A673 (cell line): Measurements from ENCODE around the gene NPR2. TPM values are rescaled to one million over a fixed set of nuclear protein-coding genes. Genes with fewer than 3 reads are reported as not detected.

Experiments
- BruUV-seq: library from RNA; stranded (reverse); fragments of 400-500 nt; replicated peaks from 2 replicates; lab custom pipeline; 2021; lab: Mats Ljungman, UMichigan
- CTCF ChIA-PET: fragments of 300-600 bp; sonication (Branson Sonifier 250); formaldehyde crosslinking; loops from one replicate; lab custom pipeline; 2022; ENCODE audit warnings: antibody characterized with exemption; lab: Charles Lee
- POLR2A ChIA-PET: fragments of 300-600 bp; sonication (Branson Sonifier 250); formaldehyde crosslinking; loops from one replicate; lab custom pipeline; 2022; ENCODE audit warnings: antibody characterized with exemption; ENCODE audit not compliant: low non-redundant PET; lab: Charles Lee
- DNase-seq: peaks from one replicate; pipeline ENCODE4 v3.0.0-alpha.2; 2015; ENCODE audit warnings: low spot score
- H3K27ac ChIP-seq: fragments of 200-600 bp; sonication (generic); 2 replicates; pipeline ENCODE4 v1.5.1; 2016; ENCODE audit warnings: mixed run types, low read depth, mild to moderate bottlenecking, mixed read lengths, antibody characterized with exemption, low read length; ENCODE audit not compliant: poor library complexity, severe bottlenecking
- H3K27me3 ChIP-seq: fragments of 200-600 bp; sonication (generic); replicated peaks from 2 replicates; pipeline ENCODE4 v1.6.1; 2017; ENCODE audit warnings: mixed run types, low read depth, mild to moderate bottlenecking, mixed read lengths, antibody characterized with exemption, low read length; ENCODE audit not compliant: insufficient read depth, poor library complexity
- H3K36me3 ChIP-seq: fragments of 200-600 bp; sonication (generic); 2 replicates; pipeline ENCODE4 v1.6.1; 2016; ENCODE audit warnings: mixed run types, mild to moderate bottlenecking, mixed read lengths, antibody characterized with exemption, low read length; ENCODE audit not compliant: insufficient read depth, poor library complexity, severe bottlenecking
- H3K4me1 ChIP-seq: fragments of 200-600 bp; sonication (generic); 2 replicates; pipeline ENCODE4 v1.6.1; 2017; ENCODE audit warnings: mixed run types, mild to moderate bottlenecking, mixed read lengths, antibody characterized with exemption, low read length; ENCODE audit not compliant: insufficient read depth, poor library complexity, severe bottlenecking
- H3K4me3 ChIP-seq: fragments of 200-600 bp; sonication (generic); 2 replicates; pipeline ENCODE4 v1.5.1; 2016; ENCODE audit warnings: low read depth, mixed run types, mild to moderate bottlenecking, mixed read lengths, low read length; ENCODE audit not compliant: poor library complexity, severe bottlenecking
- H3K9me3 ChIP-seq: fragments of 200-600 bp; sonication (generic); 2 replicates; pipeline ENCODE4 v1.6.1; 2016; ENCODE audit warnings: mixed run types, low read depth, mild to moderate bottlenecking, mixed read lengths, antibody characterized with exemption, low read length; ENCODE audit not compliant: poor library complexity, severe bottlenecking
- CTCF ChIP-seq: fragments of 300-800, 200-600 bp; sonication (generic); conservative IDR thresholded peaks from 2 replicates; pipeline ENCODE4 v1.5.1; 2017; ENCODE audit warnings: low read depth, mild to moderate bottlenecking, antibody characterized with exemption, low read length, moderate library complexity, mixed read lengths
- EZH2 ChIP-seq: fragments of 200-600 bp; sonication (generic); IDR thresholded peaks from 2 replicates; pipeline ENCODE4 v1.6.1; 2017; ENCODE audit warnings: borderline replicate concordance, low read depth, mild to moderate bottlenecking, mixed read lengths, antibody characterized with exemption, low read length; ENCODE audit not compliant: poor library complexity, severe bottlenecking
- intact Hi-C: fragments of 100-400 bp; cut with micrococcal nuclease; formaldehyde crosslinking; loops from one replicate; pipeline ENCODE4 v1.10.0; 2022; ENCODE audit not compliant: unreplicated experiment
- total RNA-seq: library from RNA; stranded (reverse); gene quantifications from 2 replicates; pipeline ENCODE4 v1.2.3, GENCODE V29; 2021

The NPR2 gene
- total RNA-seq, 1 experiment from 2014 or later = 9.1 TPM

GRCh38 chr9:35749515-35750255 lies 41.7 kb upstream of the NPR2 start:
- CTCF ChIA-PET = no interaction called here
- BruUV-seq = no TSS peak
- intact Hi-C loops = no loop called here
- Histone ChIP-seq H3K4me1 (peaks cover 21% of the 10 kb centered on the region), H3K36me3 (peaks cover 12% of the 10 kb centered on the region), H3K27ac (peak overlapping the region; percentile 81), H3K9me3 (no peaks in the 10 kb centered on the region), H3K4me3 (peak overlapping the region; percentile 96), H3K27me3 (no peaks in the 10 kb centered on the region)
- POLR2A ChIA-PET = no interaction called here
- TF ChIP-seq CTCF (no peak), EZH2 (no peak)
- DNase-seq = no peak

GRCh38 chr9:35750256-35750531 lies 41.2 kb upstream of the NPR2 start:
- TF ChIP-seq EZH2 (no peak), CTCF (no peak)
- no peak for DNase-seq
- intact Hi-C loops = no loop called here
- peaks cover 21% of the 10 kb centered on the region for H3K4me1 ChIP-seq
- ChIA-PET POLR2A (no interaction called here), CTCF (no interaction called here)
- H3K36me3 ChIP-seq = peaks cover 12% of the 10 kb centered on the region
- peak overlapping the region; percentile 96 for H3K4me3 ChIP-seq
- no peaks in the 10 kb centered on the region for H3K9me3 ChIP-seq
- H3K27me3 ChIP-seq = no peaks in the 10 kb centered on the region
- H3K27ac ChIP-seq = no peak overlapping the region
- no TSS peak for BruUV-seq

- no peak for DNase-seq
- intact Hi-C loops = no loop called here
- ChIA-PET CTCF (interaction anchor here (0.5 kb wide), 1 partner anchor 143 kb away, joined by 3 read pairs; no protein-coding TSS in a partner anchor), POLR2A (no interaction called here)
- TF ChIP-seq EZH2 (no peak), CTCF (no peak)
- Histone ChIP-seq H3K27ac (no peak overlapping the region), H3K27me3 (no peaks in the 10 kb centered on the region), H3K4me3 (no peak overlapping the region), H3K4me1 (peaks cover 13% of the 10 kb centered on the region), H3K36me3 (peaks cover 7% of the 10 kb centered on the region), H3K9me3 (no peaks in the 10 kb centered on the region)
- no TSS peak for BruUV-seq
Observed at GRCh38 chr9:35753466-35753865, 37.9 kb upstream of the NPR2 start.
